Stimulated activated naive B cell treated with anti-CD40 and anti-IgM and Interleukin-4, amounts not matched to agents 10 μg/mL and 1 μg/mL and 100 μg/mL, for 72 hours (primary cell): ENCODE measurements around the gene SGSM2.

ENCODE experiments used
- ATAC-seq, 2 donors: fragments of 150-1000 bp; cut with Tn5 transposase; replicated peaks; 2 replicates each; pipeline ENCODE4 v1.10.0; 2021; ENCODE audit warnings: moderate library complexity in 1 of 2
- DNase-seq: peaks from one replicate; pipeline ENCODE4 v3.0.0; 2021
- H3K27ac Mint-ChIP-seq: one replicate; pipeline ENCODE4 v1.8.0; 2022; ENCODE audit warnings: mild to moderate bottlenecking, mixed read lengths
- H3K27me3 Mint-ChIP-seq, 2 donors: one replicate each; pipeline ENCODE4 v1.8.0; 2022; ENCODE audit warnings: mixed read lengths in 2 of 2
- H3K36me3 Mint-ChIP-seq, 2 donors: one replicate each; pipeline ENCODE4 v1.8.0; 2022; ENCODE audit warnings: mixed read lengths in 2 of 2, mild to moderate bottlenecking in 1 of 2
- H3K4me1 Mint-ChIP-seq, 2 donors: one replicate each; pipeline ENCODE4 v1.8.0; 2022; ENCODE audit warnings: mixed read lengths in 2 of 2, mild to moderate bottlenecking in 1 of 2
- H3K4me3 Mint-ChIP-seq, 2 donors: one replicate each; pipeline ENCODE4 v1.8.0; 2022; ENCODE audit warnings: mild to moderate bottlenecking in 2 of 2, mixed read lengths in 2 of 2, moderate library complexity in 1 of 2
- H3K9me3 Mint-ChIP-seq, 2 donors: one replicate each; pipeline ENCODE4 v1.8.0; 2022; ENCODE audit warnings: mixed read lengths in 2 of 2, mild to moderate bottlenecking in 1 of 2

SGSM2 gene

GRCh38 chr17:2347805-2348685 is 10.7 kb downstream of the SGSM2 start:
- no peak for DNase-seq
- no peaks in the 10 kb centered on the region for H3K27me3 Mint-ChIP-seq
- H3K36me3 Mint-ChIP-seq = peaks cover 8 to 11% of the 10 kb centered on the region in 2 donors
- H3K27ac Mint-ChIP-seq = peak overlapping the region; percentile 54
- H3K9me3 Mint-ChIP-seq = no peaks in the 10 kb centered on the region
- ATAC-seq = no peak
- H3K4me1 Mint-ChIP-seq = peaks cover 0 to 2% of the 10 kb centered on the region in 2 donors
- no peak overlapping the region for H3K4me3 Mint-ChIP-seq

- DNase-seq (no peak), ATAC-seq (no peak)
- Mint-ChIP-seq H3K4me3 (no peak overlapping the region), H3K27me3 (no peaks in the 10 kb centered on the region), H3K36me3 (peaks cover 0 to 5% of the 10 kb centered on the region in 2 donors), H3K9me3 (no peaks in the 10 kb centered on the region), H3K4me1 (peaks cover 2 to 4% of the 10 kb centered on the region in 2 donors), H3K27ac (no peak overlapping the region)
Measured at GRCh38 chr17:2351269-2351668, 14.0 kb downstream of the SGSM2 start.

GRCh38 chr17:2354311-2354710 is 17.0 kb downstream of the SGSM2 start:
- H3K27me3 Mint-ChIP-seq = no peaks in the 10 kb centered on the region
- ATAC-seq = no peak
- H3K4me1 Mint-ChIP-seq = peaks cover 2 to 4% of the 10 kb centered on the region in 2 donors
- H3K27ac Mint-ChIP-seq = no peak overlapping the region
- DNase-seq = no peak
- no peaks in the 10 kb centered on the region for H3K9me3 Mint-ChIP-seq
- H3K4me3 Mint-ChIP-seq = no peak overlapping the region
- H3K36me3 Mint-ChIP-seq = peaks cover 3 to 5% of the 10 kb centered on the region in 2 donors

GRCh38 chr17:2357237-2357636 is 19.9 kb downstream of the SGSM2 start:
- no peak for ATAC-seq
- Mint-ChIP-seq H3K9me3 (no peaks in the 10 kb centered on the region), H3K27ac (no peak overlapping the region), H3K36me3 (peaks cover 9 to 13% of the 10 kb centered on the region in 2 donors), H3K4me1 (peaks cover 2 to 4% of the 10 kb centered on the region in 2 donors), H3K4me3 (no peak overlapping the region), H3K27me3 (no peaks in the 10 kb centered on the region)
- DNase-seq = no peak

GRCh38 chr17:2357931-2358434 is 20.7 kb downstream of the SGSM2 start:
- Mint-ChIP-seq H3K9me3 (no peaks in the 10 kb centered on the region), H3K4me3 (no peak overlapping the region), H3K27me3 (no peaks in the 10 kb centered on the region), H3K4me1 (peaks cover 2% of the 10 kb centered on the region in 2 donors), H3K36me3 (peaks cover 14 to 20% of the 10 kb centered on the region in 2 donors), H3K27ac (no peak overlapping the region)
- DNase-seq = no peak
- no peak for ATAC-seq

- peaks cover 23 to 37% of the 10 kb centered on the region in 2 donors for H3K36me3 Mint-ChIP-seq
- DNase-seq = no peak
- no peak overlapping the region for H3K27ac Mint-ChIP-seq
- ATAC-seq = no peak
- H3K4me3 Mint-ChIP-seq = no peak overlapping the region
- H3K27me3 Mint-ChIP-seq = no peaks in the 10 kb centered on the region
- H3K4me1 Mint-ChIP-seq = no peaks in the 10 kb centered on the region
- H3K9me3 Mint-ChIP-seq = no peaks in the 10 kb centered on the region
Measured at GRCh38 chr17:2361010-2361760, 23.9 kb downstream of the SGSM2 start.

- DNase-seq (no peak), ATAC-seq (no peak)
- Mint-ChIP-seq H3K27ac (no peak overlapping the region), H3K27me3 (no peaks in the 10 kb centered on the region), H3K4me1 (no peaks in the 10 kb centered on the region), H3K36me3 (peaks cover 26 to 43% of the 10 kb centered on the region in 2 donors), H3K9me3 (no peaks in the 10 kb centered on the region), H3K4me3 (no peak overlapping the region)
Measured at GRCh38 chr17:2362016-2362415, 24.7 kb downstream of the SGSM2 start.

- DNase-seq (no peak), ATAC-seq (no peak)
- Mint-ChIP-seq H3K36me3 (peaks cover 28 to 47% of the 10 kb centered on the region in 2 donors), H3K27ac (no peak overlapping the region), H3K27me3 (no peaks in the 10 kb centered on the region), H3K4me1 (no peaks in the 10 kb centered on the region), H3K9me3 (no peaks in the 10 kb centered on the region), H3K4me3 (no peak overlapping the region)
Measured at GRCh38 chr17:2362416-2362815, 25.1 kb downstream of the SGSM2 start.

GRCh38 chr17:2362881-2363280 is 25.6 kb downstream of the SGSM2 start:
- H3K4me3 Mint-ChIP-seq = no peak overlapping the region
- H3K36me3 Mint-ChIP-seq = peaks cover 26 to 44% of the 10 kb centered on the region in 2 donors
- H3K4me1 Mint-ChIP-seq = no peaks in the 10 kb centered on the region
- no peak overlapping the region for H3K27ac Mint-ChIP-seq
- H3K27me3 Mint-ChIP-seq = no peaks in the 10 kb centered on the region
- no peak for DNase-seq
- no peak for ATAC-seq
- no peaks in the 10 kb centered on the region for H3K9me3 Mint-ChIP-seq

GRCh38 chr17:2363318-2363717 is 26.0 kb downstream of the SGSM2 start:
- peaks cover 26 to 44% of the 10 kb centered on the region in 2 donors for H3K36me3 Mint-ChIP-seq

GRCh38 chr17:2363851-2364762 is 26.8 kb downstream of the SGSM2 start:
- ATAC-seq = no peak
- no peaks in the 10 kb centered on the region for H3K4me1 Mint-ChIP-seq
- H3K4me3 Mint-ChIP-seq = no peak overlapping the region

More at GRCh38 chr17:2363318-2363717, 26.0 kb downstream of the SGSM2 start:
- H3K4me1 Mint-ChIP-seq = no peaks in the 10 kb centered on the region
- H3K27ac Mint-ChIP-seq = no peak overlapping the region
- ATAC-seq = no peak
- no peak overlapping the region for H3K4me3 Mint-ChIP-seq
- no peaks in the 10 kb centered on the region for H3K9me3 Mint-ChIP-seq
- no peak for DNase-seq
- no peaks in the 10 kb centered on the region for H3K27me3 Mint-ChIP-seq

GRCh38 chr17:2364763-2365116 is 27.4 kb downstream of the SGSM2 start:
- ATAC-seq (no peak), DNase-seq (no peak)
- Mint-ChIP-seq H3K4me1 (no peaks in the 10 kb centered on the region), H3K4me3 (no peak overlapping the region), H3K27me3 (no peaks in the 10 kb centered on the region), H3K36me3 (peaks cover 26 to 44% of the 10 kb centered on the region in 2 donors), H3K9me3 (no peaks in the 10 kb centered on the region), H3K27ac (no peak overlapping the region)

More at GRCh38 chr17:2363851-2364762, 26.8 kb downstream of the SGSM2 start:
- H3K27me3 Mint-ChIP-seq = no peaks in the 10 kb centered on the region
- no peak overlapping the region for H3K27ac Mint-ChIP-seq
- H3K36me3 Mint-ChIP-seq = peaks cover 26 to 44% of the 10 kb centered on the region in 2 donors
- no peak for DNase-seq
- H3K9me3 Mint-ChIP-seq = no peaks in the 10 kb centered on the region

- H3K4me3 Mint-ChIP-seq = no peak overlapping the region
- no peaks in the 10 kb centered on the region for H3K9me3 Mint-ChIP-seq
- H3K36me3 Mint-ChIP-seq = peaks cover 28 to 44% of the 10 kb centered on the region in 2 donors
- H3K27ac Mint-ChIP-seq = no peak overlapping the region
- DNase-seq (no peak), ATAC-seq (no peak)
- H3K4me1 Mint-ChIP-seq = no peaks in the 10 kb centered on the region
- H3K27me3 Mint-ChIP-seq = no peaks in the 10 kb centered on the region
Measured at GRCh38 chr17:2365132-2365531, 27.8 kb downstream of the SGSM2 start.
